ENCODE data around the gene MGAM2. TPM values are rescaled to one million over a fixed set of nuclear protein-coding genes. Genes with fewer than 3 reads are reported as not detected.

The MGAM2 gene
- total and polyA plus RNA-seq, 2 of the 8 experiments (the other 6 are each of a cell fraction or from before 2014, with no cell fraction given), result 0.02 TPM; not detected in 1

DNA sequence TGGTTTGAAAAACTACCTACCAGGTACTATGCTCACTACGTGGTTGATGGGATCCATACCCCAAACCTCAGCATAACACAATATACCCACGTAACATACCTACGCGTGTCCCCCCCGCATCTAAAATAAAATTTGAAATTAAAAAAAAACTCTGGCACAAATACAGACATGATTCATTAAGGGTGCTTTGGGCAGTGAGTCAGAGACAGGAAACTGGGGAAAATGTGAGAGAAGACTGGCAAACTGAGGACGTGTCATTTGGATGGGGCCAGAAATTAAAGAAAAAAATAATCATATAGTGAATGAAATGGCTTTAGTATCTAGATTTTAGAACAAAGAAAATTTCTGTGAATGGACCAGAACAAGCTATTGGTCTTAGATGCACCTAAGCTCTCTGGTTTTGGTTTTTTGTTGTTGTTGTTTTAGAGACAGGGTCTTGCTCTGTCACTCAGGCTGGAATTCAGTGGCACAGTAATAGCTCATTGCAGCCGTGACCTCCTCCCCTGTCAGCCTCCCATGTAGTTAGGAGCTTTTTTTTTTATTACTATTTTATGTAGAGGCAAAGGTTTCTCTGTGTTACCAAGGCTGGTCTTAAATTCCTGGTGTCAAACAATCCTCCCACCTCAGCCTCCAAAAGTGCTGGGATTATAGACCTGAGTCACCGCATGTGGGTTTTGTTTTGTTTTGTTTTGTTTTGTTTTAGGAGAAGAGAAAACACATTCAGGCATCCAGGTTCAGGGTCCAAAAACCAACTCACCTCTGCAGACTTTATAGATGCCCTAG is 152.3 kb downstream of the MGAM2 start:
- Histone ChIP-seq H3K4me2 (ENCODE audit: insufficient read depth in 1 of 2, low read depth in 2 of 2, low read length in 2 of 2) (no peak overlapping the region), H3K9me3 (ENCODE audit: insufficient read depth in 2 of 2, low read depth in 1 of 2, low read length in 1 of 2) (0 out of 4 replicates have a peak, but pooled peaks cover 0 to 3% of the 10 kb centered on the region in 2 experiments), H2BK15ac (ENCODE audit: low read length) (no peak overlapping the region), H2BK120ac (replicated peaks; ENCODE audit: low read depth, low read length) (no peak overlapping the region), H3K9ac (replicated peaks in 1 of 4; ENCODE audit: extremely low read depth in 1 of 4, low read depth in 3 of 4, low read length in 3 of 4) (no peak overlapping the region), H4K91ac (replicated peaks; ENCODE audit: insufficient read length, low read length) (no peak overlapping the region), H4K5ac (ENCODE audit: insufficient read length, low read depth, low read length) (no peak overlapping the region), H2BK20ac (ENCODE audit: low read length) (no peak overlapping the region), H2BK12ac (ENCODE audit: low read depth, low read length) (no peak overlapping the region), H3K18ac (ENCODE audit: extremely low read depth, low read length) (no peak overlapping the region), H4K8ac (ENCODE audit: extremely low read depth, insufficient read depth, low read length) (no peak overlapping the region), H3K27me3 (replicated peaks in 1 of 4; ENCODE audit: control insufficient read depth in 3 of 4, extremely low read depth in 1 of 4, insufficient read depth in 3 of 4, low read length in 3 of 4) (no peaks in the 10 kb centered on the region), H3K79me2 (ENCODE audit: control insufficient read depth in 1 of 2, insufficient read depth in 2 of 2, low read length in 2 of 2) (no peaks in the 10 kb centered on the region), H2BK5ac (ENCODE audit: low read depth, low read length) (no peak overlapping the region), H3K14ac (ENCODE audit: insufficient read length) (no peak overlapping the region), H3K27ac (ENCODE audit: low read depth, low read length) (no peak overlapping the region), H3K4ac (replicated peaks; ENCODE audit: insufficient read length, low read depth, low read length) (no peak overlapping the region), H3K4me3 (ENCODE audit: extremely low read depth in 1 of 4, insufficient read depth in 2 of 4, low read depth in 3 of 4, low read length in 4 of 4) (no peak overlapping the region), H3K4me1 (replicated peaks in 1 of 4; ENCODE audit: control insufficient read depth in 3 of 4, insufficient read depth in 4 of 4, low read length in 3 of 4) (no peaks in the 10 kb centered on the region), H3K56ac (replicated peaks; ENCODE audit: insufficient read length, low read depth, low read length) (no peak overlapping the region), H3K23ac (ENCODE audit: insufficient read length) (no peak overlapping the region), H4K20me1 (replicated peaks in 1 of 2; ENCODE audit: control insufficient read depth in 1 of 2, insufficient read depth in 2 of 2, low read length in 2 of 2) (no peaks in the 10 kb centered on the region), H3K36me3 (ENCODE audit: control insufficient read depth in 2 of 4, insufficient read depth in 4 of 4, low read length in 3 of 4) (no peaks in the 10 kb centered on the region), H2AFZ (ENCODE audit: low read length) (no peak overlapping the region), H2AK5ac (ENCODE audit: low read depth, low read length) (no peak overlapping the region), H3K23me2 (ENCODE audit: low read depth, low read length) (no peaks in the 10 kb centered on the region), H3K79me1 (ENCODE audit: low read depth, low read length) (no peaks in the 10 kb centered on the region)
- no peak for DNase-seq (ENCODE audit: low read depth in 1 of 2, low spot score in 2 of 2)
- 88% methylated on average over 8 of the region's 8 CpGs; no CpG with 5 or more reads in 1 of the 2 experiments for WGBS, 2 experiments (ENCODE audit: extremely low coverage in 1 of 2, insufficient coverage in 1 of 2, insufficient read length in 1 of 2, insufficient replicate concordance in 2 of 2, low coverage in 1 of 2, low lambda C conversion rate in 2 of 2, missing lambda C conversion rate in 1 of 2)
- CTCF ChIA-PET (ENCODE audit: partially characterized antibody), result interaction anchor here (0.6 to 1.1 kb wide), 5 partner anchors 32 to 479 kb away, joined by 3 to 4 read pairs (median 3); no protein-coding TSS in a partner anchor
- POLR2A ChIA-PET (ENCODE audit: partially characterized antibody), result no interaction called here
- FAIRE-seq, result no peak
- TF ChIP-seq POLR2A (IDR thresholded peaks at IDR 0.05; ENCODE audit: control extremely low read depth in 1 of 2, low read depth in 2 of 2, low read length in 2 of 2) (no peak), CTBP2 (IDR thresholded peaks at IDR 0.05; ENCODE audit: borderline replicate concordance, insufficient read depth, insufficient read length, low read length) (no peak), NANOG (IDR thresholded peaks at IDR 0.05; ENCODE audit: insufficient read depth, low read depth, low read length, poor library complexity, severe bottlenecking) (no peak), CBX5 (IDR thresholded peaks at IDR 0.05; ENCODE audit: low read depth, low read length) (no peak), CTCF (IDR thresholded peaks at IDR 0.05; ENCODE audit: control extremely low read depth in 1 of 3, insufficient read depth in 1 of 3, low read depth in 1 of 3, low read length in 3 of 3) (no peak)
- TF ChIP-seq, protein P1, sequence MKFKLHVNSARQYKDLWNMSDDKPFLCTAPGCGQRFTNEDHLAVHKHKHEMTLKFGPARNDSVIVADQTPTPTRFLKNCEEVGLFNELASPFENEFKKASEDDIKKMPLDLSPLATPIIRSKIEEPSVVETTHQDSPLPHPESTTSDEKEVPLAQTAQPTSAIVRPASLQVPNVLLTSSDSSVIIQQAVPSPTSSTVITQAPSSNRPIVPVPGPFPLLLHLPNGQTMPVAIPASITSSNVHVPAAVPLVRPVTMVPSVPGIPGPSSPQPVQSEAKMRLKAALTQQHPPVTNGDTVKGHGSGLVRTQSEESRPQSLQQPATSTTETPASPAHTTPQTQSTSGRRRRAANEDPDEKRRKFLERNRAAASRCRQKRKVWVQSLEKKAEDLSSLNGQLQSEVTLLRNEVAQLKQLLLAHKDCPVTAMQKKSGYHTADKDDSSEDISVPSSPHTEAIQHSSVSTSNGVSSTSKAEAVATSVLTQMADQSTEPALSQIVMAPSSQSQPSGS (IDR thresholded peaks at IDR 0.05; ENCODE audit: low read length), result no peak
- TF ChIP-seq, protein P2, sequence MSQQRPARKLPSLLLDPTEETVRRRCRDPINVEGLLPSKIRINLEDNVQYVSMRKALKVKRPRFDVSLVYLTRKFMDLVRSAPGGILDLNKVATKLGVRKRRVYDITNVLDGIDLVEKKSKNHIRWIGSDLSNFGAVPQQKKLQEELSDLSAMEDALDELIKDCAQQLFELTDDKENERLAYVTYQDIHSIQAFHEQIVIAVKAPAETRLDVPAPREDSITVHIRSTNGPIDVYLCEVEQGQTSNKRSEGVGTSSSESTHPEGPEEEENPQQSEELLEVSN (IDR thresholded peaks at IDR 0.05), result no peak

Measured in H1 (cell line).